ENCODE results near the gene TDRD1.

TDRD1 gene

GRCh38 chr10:114265392-114266053 is 86.4 kb downstream of the TDRD1 start:
- no peak for DNase-seq (ENCODE audit: low read depth, low spot score)

DNA sequence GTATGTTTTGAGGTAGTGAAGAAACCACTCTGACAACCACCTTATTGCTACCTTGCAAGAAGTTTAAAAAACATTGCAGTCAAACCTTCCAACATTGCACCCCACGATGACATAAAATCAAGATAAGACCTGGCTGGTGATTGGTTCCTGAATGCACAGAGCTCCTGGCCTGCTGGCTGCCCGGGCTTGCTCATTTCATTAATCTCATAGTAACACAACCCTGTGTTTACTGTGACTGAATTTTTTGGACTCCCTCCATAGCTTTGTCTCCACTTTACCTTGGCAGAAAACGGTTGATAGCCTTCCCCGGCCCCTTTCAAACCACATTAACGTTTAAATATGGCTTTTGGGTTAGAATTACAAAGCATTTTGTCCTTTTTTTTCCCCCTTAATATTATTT is 87.4 kb downstream of the TDRD1 start:
- DNase-seq (ENCODE audit: low read depth, low spot score), result peak; percentile 89

GRCh38 chr10:114271075-114271778 is 92.1 kb downstream of the TDRD1 start:
- DNase-seq (ENCODE audit: low read depth, low spot score), result peak; percentile 92

DNA sequence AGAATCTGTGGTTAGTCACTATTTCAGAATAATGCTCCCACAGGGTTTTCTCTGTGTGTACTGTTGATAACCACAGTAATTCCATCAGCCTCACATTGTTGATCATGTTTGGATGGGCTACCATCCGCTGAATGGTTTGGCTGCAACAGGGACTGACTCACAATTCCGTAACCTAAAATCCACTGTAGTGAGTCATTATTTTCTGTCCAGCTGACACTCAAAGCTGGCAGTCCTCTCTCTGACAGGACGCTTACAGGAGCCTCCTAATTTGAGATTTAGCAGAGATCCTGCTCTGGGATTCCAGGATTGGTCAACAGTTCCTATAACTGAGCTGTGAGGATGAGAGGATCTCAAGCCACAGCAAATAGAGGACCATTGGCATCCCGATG is 92.6 kb downstream of the TDRD1 start:
- DNase-seq (ENCODE audit: low read depth, low spot score), result peak; percentile 96

GRCh38 chr10:114272696-114273095 is 93.5 kb downstream of the TDRD1 start:
- DNase-seq (ENCODE audit: low read depth, low spot score), result no peak

DNA sequence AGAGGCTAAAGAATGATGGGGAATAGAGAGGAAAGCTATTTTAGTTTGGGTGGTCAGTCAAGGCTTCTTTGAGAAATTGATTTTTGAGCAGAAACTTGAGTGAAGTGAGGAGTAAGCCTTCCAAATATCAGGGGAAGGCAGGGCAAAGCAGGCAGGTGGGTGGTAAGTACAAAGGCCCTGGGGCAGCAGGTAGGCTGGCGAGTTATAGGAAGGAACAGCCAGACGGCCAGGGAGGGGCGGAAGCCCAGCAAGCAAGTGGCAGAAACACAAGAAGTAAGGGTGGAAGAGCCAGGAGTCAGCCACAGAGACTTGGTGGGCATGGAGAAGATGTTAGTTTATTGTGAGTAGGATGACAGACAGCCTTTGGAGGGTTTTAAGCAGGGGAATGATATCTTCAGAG is 94.8 kb downstream of the TDRD1 start:
- DNase-seq (ENCODE audit: low read depth, low spot score), result no peak

GRCh38 chr10:114274616-114275453 is 95.7 kb downstream of the TDRD1 start:
- DNase-seq (ENCODE audit: low read depth, low spot score), result no peak

DNA sequence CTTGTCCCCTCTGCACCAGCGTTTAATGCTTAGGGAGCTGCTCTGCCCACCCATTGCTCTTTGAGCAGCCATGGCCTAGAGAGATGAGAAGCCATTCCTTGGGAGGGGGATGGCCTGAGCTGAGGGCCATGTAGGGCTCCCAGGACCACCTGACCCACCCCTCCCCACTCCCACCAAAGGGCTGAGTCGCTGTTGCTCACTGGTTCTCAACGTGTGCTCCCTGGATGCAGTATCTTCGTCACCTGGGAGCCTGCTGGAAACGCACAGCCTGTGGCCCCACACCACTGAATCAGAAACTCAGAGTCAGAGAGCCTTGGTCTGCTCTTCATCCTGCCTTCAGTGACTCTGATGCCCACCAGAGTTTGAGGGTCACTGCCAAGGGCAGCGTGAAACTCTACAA is 96.9 kb downstream of the TDRD1 start:
- DNase-seq (ENCODE audit: low read depth, low spot score), result no peak

- no peak for DNase-seq (ENCODE audit: low read depth, low spot score)
Measured at GRCh38 chr10:114276671-114277070, 97.5 kb downstream of the TDRD1 start.

GRCh38 chr10:114278140-114278883 is 99.2 kb downstream of the TDRD1 start:
- DNase-seq (ENCODE audit: low read depth, low spot score), result no peak

DNA sequence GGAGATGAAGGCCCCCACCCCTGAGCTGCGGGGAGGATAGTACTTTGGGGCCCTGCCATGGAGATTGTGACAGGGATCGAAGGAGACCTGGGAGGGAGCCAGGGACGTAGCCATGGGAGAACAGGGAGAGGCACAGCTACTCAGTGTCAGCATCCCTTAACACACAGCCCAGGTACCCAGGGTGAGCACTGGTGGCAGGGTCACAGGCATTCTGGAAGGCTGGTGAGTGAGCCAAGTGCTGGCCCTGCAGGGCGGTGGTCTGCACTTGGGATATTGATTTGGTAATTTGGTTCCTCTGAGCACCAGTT is 99.7 kb downstream of the TDRD1 start:
- DNase-seq (ENCODE audit: low read depth, low spot score), result no peak

DNA sequence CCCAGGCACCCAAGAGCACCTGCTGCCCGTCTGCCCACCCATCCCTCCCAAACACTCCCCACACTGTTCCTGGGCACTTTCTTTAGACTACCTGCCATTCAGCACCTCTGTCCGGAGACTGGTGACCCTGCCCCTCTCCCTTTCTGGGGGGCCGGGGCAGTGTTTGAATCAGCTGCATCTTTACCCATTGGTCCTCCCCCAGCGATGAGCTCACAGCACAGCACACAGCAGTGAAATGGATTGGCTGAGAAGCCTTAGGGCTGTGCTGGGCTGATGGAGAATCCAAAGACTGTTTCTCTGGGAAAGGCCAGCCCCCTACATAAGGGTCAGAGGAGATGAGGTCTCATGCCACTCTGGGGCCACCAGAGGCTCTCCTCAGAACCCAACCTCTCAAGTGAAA is 100.1 kb downstream of the TDRD1 start:
- no peak for DNase-seq (ENCODE audit: low read depth, low spot score)

DNA sequence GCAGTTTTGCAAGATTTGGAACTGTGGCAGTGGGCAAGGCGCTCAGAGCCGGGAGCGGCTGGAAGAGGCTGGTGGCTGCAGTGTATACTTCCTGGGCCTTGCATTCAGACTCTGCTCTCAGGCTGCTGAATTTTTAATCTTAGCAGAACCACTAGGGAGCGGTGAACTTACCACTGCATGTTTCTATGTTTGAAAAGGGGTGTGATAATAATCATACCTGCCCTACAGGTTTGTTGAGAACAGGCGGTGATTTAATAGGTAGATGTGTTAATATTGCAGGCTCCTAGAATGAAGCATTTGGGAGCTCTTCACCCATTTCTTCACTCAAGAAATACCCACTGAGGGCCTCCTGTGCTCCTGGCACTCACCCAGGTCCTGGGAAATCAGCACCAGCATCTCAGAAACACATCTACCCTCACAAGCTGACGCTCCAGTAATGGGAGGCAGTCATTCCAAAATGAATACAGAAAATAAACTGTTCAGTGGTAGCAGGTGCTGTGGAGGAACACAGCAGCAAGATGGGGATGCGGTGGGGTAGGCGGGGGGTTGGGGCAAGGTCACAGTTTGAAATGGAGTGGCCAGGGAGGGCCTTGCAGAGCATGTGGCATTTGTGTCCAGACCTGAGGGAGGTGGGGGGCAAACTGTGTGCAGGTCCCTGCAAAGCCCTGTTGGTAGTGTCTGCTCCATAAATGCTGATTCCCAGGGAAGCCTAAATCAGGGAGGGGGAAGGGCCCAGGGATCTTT is 100.9 kb downstream of the TDRD1 start:
- DNase-seq (ENCODE audit: low read depth, low spot score), result no peak

DNA sequence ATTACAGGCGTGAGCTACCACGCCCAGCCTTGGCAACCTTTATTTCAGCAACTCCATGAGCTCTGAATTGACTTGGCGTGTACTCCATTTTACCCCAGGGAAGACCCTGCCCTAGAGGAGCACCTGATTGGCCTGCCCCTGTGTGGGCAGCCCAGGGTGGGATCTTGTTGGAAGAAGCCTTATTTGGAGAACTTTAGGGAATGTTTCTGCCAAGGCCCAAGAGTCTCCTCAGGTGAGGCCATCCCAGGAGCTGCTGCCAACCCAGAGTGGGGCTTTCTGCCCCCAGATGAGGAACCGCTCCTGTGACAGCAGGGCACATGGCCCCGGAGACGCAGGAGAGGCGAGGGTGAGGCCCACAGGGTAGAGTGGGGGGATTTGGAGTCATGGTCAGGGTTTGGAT is 101.9 kb downstream of the TDRD1 start:
- no peak for DNase-seq (ENCODE audit: low read depth, low spot score)

DNA sequence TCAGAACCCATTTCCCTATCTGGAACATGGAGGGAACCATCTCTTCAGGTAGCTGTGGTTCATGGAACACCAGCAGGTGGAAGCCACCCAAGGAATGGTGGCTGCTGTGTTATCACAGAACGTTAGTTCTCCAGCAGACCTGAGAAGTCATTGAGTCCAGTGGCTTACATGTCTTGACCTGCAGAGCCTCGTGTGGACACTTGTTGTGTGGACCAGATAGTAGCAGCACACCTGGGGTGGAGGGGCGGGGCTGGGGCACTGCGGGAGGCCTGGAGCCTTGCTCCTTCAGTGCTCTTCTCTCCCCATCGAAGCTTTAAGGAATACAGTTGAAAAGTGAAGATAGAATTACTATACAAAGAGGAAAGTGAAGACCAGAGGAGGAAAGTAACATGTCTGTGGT is 102.3 kb downstream of the TDRD1 start:
- DNase-seq (ENCODE audit: low read depth, low spot score), result no peak

All from astrocyte of the hippocampus (primary cell).